PFSK-1 (cell line): ENCODE results near the gene UST.

ENCODE experiments used
- FOXP2 ChIP-seq: optimal IDR thresholded peaks from 2 replicates; pipeline ENCODE3; 2011; ENCODE audit warnings: borderline replicate concordance, control low read depth, inconsistent platforms; ENCODE audit not compliant: insufficient read depth; ENCODE audit errors: extremely low read length, extremely low read depth
- POLR2AphosphoS5 ChIP-seq: IDR thresholded peaks from 2 replicates; pipeline ENCODE4 v1.6.1; 2012; ENCODE audit warnings: low read depth, mild to moderate bottlenecking, control low read depth, low read length, moderate library complexity
- SIN3A ChIP-seq: IDR thresholded peaks from 2 replicates; pipeline ENCODE4 v1.6.1; 2012; ENCODE audit warnings: mild to moderate bottlenecking, low read length, moderate library complexity, borderline replicate concordance; ENCODE audit not compliant: insufficient read depth
- TAF1 ChIP-seq: IDR thresholded peaks from 2 replicates; pipeline ENCODE4 v1.6.1; 2012; ENCODE audit warnings: low read length, control low read depth, borderline replicate concordance; ENCODE audit not compliant: insufficient read depth
- TF ChIP-seq, protein P1 (sequence below), 2 experiments: IDR thresholded peaks; 2 replicates each; pipeline versions ENCODE4 v1.6.1 to v1.8.0; 2011 to 2012; ENCODE audit warnings: low read depth in 2 of 2, low read length in 2 of 2, control low read depth in 1 of 2, inconsistent platforms in 1 of 2, mild to moderate bottlenecking in 1 of 2, moderate library complexity in 1 of 2; ENCODE audit not compliant: insufficient read depth in 1 of 2

Gene UST

DNA sequence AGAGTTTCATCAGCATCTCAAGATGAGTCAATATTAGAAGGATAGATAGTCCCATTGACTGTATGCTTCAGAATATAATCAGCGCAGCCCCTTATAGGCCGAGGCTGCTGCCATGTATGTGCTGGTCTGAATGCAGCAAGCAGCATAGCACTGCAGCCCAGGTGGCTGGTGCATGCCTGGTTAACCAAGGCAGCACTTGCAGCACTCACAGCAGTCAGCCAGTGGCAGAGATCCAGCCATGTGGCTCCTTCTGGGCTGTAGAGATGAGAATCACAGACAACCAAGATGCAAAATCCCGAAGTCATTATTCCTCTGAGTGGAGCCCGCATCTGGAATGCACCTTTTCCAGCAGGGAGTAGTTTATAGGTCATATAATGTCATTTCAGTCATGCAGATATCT, 251.9 kb downstream of the UST start:
- TF ChIP-seq POLR2AphosphoS5: no peak
- TF ChIP-seq FOXP2: no peak
- TF ChIP-seq SIN3A: no peak
- no peak for TF ChIP-seq TAF1
- TF ChIP-seq, protein P1, sequence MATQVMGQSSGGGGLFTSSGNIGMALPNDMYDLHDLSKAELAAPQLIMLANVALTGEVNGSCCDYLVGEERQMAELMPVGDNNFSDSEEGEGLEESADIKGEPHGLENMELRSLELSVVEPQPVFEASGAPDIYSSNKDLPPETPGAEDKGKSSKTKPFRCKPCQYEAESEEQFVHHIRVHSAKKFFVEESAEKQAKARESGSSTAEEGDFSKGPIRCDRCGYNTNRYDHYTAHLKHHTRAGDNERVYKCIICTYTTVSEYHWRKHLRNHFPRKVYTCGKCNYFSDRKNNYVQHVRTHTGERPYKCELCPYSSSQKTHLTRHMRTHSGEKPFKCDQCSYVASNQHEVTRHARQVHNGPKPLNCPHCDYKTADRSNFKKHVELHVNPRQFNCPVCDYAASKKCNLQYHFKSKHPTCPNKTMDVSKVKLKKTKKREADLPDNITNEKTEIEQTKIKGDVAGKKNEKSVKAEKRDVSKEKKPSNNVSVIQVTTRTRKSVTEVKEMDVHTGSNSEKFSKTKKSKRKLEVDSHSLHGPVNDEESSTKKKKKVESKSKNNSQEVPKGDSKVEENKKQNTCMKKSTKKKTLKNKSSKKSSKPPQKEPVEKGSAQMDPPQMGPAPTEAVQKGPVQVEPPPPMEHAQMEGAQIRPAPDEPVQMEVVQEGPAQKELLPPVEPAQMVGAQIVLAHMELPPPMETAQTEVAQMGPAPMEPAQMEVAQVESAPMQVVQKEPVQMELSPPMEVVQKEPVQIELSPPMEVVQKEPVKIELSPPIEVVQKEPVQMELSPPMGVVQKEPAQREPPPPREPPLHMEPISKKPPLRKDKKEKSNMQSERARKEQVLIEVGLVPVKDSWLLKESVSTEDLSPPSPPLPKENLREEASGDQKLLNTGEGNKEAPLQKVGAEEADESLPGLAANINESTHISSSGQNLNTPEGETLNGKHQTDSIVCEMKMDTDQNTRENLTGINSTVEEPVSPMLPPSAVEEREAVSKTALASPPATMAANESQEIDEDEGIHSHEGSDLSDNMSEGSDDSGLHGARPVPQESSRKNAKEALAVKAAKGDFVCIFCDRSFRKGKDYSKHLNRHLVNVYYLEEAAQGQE (IDR thresholded peaks at IDR 0.05; ENCODE audit: insufficient read depth in 1 of 2, low read depth in 2 of 2, low read length in 2 of 2): no peak

DNA sequence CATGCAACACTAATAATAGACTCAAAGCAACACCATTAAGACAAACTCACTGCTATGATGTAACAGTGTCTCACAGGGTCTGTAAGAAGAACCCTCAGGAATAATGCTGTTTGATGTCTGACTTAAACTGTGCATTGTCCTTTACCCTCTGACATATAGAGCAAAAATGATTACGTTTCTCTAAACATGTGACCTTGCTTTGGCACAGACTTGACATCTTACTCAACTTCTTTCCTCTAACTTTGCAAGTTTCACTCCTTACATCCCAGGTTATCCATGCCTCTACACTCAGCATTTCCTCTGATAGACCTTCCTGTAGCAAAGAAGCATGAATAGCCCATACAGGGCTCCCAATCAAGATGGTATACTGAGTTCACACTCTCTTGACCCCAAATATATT, 252.7 kb downstream of the UST start:
- TF ChIP-seq, protein P1 (IDR thresholded peaks at IDR 0.05; ENCODE audit: insufficient read depth in 1 of 2, low read depth in 2 of 2, low read length in 2 of 2): no peak
- no peak for TF ChIP-seq FOXP2
- TF ChIP-seq SIN3A: no peak
- no peak for TF ChIP-seq TAF1
- no peak for TF ChIP-seq POLR2AphosphoS5

DNA sequence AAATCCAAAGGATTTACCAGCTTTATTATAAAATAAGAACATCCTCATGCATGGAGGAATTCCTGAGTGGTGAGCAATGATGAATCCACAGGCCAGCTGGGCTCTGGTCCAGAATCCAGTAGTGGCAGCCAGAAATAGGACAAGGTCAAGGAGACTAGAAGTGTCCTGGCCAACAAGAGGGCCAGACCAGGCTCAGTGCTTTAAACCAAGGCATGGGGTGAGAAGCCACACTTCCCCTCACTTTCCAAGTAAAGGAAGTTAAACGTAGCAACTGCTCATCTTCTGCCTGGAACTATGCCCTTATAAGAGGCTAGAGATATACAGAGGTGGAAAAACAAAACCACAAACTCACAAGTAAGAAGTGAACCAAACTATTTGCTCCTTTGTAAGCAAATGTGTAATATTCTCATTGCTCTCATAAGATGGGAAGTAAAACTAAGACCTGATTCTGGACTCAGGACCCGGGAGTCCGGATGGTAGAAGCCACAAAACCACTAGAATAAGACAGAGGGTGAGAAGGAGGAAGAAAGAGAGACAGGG, 253.2 kb downstream of the UST start:
- no peak for TF ChIP-seq POLR2AphosphoS5
- TF ChIP-seq, protein P1 (IDR thresholded peaks at IDR 0.05; ENCODE audit: insufficient read depth in 1 of 2, low read depth in 2 of 2, low read length in 2 of 2): no peak
- no peak for TF ChIP-seq TAF1
- no peak for TF ChIP-seq SIN3A
- no peak for TF ChIP-seq FOXP2

DNA sequence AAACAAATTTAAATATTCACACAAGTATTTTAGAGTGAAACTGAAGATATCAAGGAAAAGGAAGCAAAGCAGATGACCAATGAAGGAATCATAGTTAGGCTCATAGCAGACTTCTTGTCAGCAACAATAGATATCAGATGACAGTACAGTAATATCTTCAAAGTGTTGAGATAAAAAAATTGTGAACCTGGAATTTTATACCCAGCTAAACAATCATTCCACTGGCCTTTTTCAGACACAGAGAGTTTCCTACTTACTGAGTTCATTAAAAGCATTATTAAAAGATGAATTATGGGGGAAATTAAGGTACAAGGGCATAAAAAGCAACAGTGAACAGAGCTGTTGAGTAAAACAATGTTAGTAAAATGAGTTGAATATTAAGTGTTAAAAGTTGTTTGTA, 254.6 kb downstream of the UST start:
- TF ChIP-seq TAF1 (no peak), POLR2AphosphoS5 (no peak), SIN3A (no peak), FOXP2 (no peak)
- TF ChIP-seq, protein P1 (IDR thresholded peaks at IDR 0.05; ENCODE audit: insufficient read depth in 1 of 2, low read depth in 2 of 2, low read length in 2 of 2): no peak

DNA sequence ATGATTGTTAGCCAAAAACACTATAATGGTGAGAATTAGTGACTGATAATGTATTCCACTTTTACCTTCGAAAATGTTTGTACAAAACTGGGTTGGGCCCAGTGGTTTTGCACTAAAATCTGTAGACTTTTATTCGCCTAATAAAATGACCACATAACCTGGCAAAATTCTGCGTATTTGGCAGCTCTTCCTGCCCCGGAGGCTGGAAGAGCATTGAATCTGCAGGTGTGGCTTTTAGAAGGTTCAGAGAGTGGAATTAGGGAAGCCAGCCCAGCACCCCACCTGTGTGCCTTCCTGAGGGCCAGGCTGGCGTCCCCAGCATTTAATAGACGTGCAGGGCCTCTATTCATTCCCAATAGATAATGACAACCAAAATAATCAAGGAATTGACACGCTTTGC, 256.7 kb downstream of the UST start:
- no peak for TF ChIP-seq TAF1
- no peak for TF ChIP-seq FOXP2
- no peak for TF ChIP-seq SIN3A
- TF ChIP-seq POLR2AphosphoS5: no peak
- TF ChIP-seq, protein P1 (IDR thresholded peaks at IDR 0.05; ENCODE audit: insufficient read depth in 1 of 2, low read depth in 2 of 2, low read length in 2 of 2): no peak
